ENCODE results near the gene CYB5R2. TPM values are rescaled to one million over a fixed set of nuclear protein-coding genes. Genes with fewer than 3 reads are reported as not detected.

Gene CYB5R2
- polyA plus RNA-seq, 1 experiment = 7.3 TPM

DNA sequence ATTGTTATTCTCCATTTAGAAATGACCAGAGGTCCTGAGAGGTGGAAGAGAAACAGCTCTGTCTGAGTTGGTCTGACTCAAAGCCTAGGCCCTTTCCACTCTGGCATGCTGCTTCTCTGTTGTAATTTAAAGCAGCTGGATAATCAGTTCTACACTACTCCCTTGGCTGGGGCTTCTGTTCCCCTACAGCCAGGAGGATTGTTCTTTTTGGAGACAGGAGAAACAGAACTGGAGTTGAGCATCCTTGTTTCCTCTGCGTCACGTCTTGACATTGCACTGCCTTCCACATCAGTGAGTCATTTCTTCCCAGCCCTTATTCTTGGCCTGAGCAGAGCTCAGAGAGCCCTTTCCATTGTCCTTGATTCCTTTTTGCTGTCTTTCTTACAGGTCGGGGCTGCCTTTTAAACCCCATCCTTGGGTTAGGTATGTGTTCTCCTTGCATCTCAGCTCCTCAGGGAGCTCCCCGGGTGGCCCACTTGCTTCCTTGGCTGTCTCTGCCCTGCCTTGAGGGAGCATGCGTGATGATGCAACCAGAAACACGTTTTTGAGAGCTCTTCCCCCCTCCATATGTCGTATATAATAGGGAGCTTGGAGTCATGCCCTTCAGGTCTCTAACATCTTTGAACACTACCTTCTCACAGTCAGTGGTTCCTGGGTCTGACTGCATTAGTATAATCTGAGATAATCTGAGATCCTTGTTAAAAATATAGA is 35.7 kb downstream of the CYB5R2 start:
- POLR2A ChIA-PET = no interaction called here
- CTCF ChIA-PET = interaction anchor here (1.3 to 2.8 kb wide), 2 partner anchors 19 to 66 kb away, joined by 4 to 12 read pairs; no protein-coding TSS in a partner anchor
- Histone ChIP-seq H3K27me3 (ENCODE audit: control insufficient read depth, insufficient read depth, low read length) (no peaks in the 10 kb centered on the region), H3K4me3 (ENCODE audit: low read depth, low read length) (no peak overlapping the region), H3K9me3 (ENCODE audit: control insufficient read depth, insufficient read depth, low read length) (no peaks in the 10 kb centered on the region), H3K27ac (ENCODE audit: low read depth, low read length) (peak overlapping the region; percentile 73)
- DNase-seq (ENCODE audit: low read depth, low spot score) = no peak
- TF ChIP-seq, protein P1, sequence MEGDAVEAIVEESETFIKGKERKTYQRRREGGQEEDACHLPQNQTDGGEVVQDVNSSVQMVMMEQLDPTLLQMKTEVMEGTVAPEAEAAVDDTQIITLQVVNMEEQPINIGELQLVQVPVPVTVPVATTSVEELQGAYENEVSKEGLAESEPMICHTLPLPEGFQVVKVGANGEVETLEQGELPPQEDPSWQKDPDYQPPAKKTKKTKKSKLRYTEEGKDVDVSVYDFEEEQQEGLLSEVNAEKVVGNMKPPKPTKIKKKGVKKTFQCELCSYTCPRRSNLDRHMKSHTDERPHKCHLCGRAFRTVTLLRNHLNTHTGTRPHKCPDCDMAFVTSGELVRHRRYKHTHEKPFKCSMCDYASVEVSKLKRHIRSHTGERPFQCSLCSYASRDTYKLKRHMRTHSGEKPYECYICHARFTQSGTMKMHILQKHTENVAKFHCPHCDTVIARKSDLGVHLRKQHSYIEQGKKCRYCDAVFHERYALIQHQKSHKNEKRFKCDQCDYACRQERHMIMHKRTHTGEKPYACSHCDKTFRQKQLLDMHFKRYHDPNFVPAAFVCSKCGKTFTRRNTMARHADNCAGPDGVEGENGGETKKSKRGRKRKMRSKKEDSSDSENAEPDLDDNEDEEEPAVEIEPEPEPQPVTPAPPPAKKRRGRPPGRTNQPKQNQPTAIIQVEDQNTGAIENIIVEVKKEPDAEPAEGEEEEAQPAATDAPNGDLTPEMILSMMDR (IDR thresholded peaks at IDR 0.05; ENCODE audit: low read depth, low read length) = no peak

DNA sequence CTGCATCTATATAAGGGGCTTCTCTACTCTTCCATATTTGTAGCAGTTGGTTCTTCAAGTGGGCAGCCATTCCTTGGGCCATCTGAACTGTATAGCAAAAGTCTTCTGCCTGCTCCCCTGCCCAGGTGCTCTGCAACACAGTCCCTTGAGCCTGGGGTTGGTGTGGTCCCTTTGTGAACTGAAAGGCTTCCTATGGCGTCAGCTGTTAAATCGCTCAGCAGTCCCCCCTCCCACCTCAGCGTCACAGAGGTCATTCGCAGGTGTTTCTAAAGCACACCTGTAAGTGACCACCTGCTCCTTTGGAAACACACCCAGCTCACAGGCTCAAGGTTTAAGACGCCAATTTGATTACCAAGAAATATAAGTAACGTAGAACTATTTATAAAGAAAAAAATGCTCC is 37.0 kb downstream of the CYB5R2 start:
- POLR2A ChIA-PET = no interaction called here
- no peak overlapping the region for H3K27ac ChIP-seq (ENCODE audit: low read depth, low read length)
- H3K4me3 ChIP-seq (ENCODE audit: low read depth, low read length) = no peak overlapping the region
- H3K9me3 ChIP-seq (ENCODE audit: control insufficient read depth, insufficient read depth, low read length) = no peaks in the 10 kb centered on the region
- TF ChIP-seq, protein P1 (IDR thresholded peaks at IDR 0.05; ENCODE audit: low read depth, low read length) = no peak
- CTCF ChIA-PET = interaction anchor here (0.6 to 1.9 kb wide), 2 partner anchors 21 to 31 kb away, joined by 4 to 5 read pairs; no protein-coding TSS in a partner anchor
- DNase-seq (ENCODE audit: low read depth, low spot score) = no peak
- H3K27me3 ChIP-seq (ENCODE audit: control insufficient read depth, insufficient read depth, low read length) = no peaks in the 10 kb centered on the region

DNA sequence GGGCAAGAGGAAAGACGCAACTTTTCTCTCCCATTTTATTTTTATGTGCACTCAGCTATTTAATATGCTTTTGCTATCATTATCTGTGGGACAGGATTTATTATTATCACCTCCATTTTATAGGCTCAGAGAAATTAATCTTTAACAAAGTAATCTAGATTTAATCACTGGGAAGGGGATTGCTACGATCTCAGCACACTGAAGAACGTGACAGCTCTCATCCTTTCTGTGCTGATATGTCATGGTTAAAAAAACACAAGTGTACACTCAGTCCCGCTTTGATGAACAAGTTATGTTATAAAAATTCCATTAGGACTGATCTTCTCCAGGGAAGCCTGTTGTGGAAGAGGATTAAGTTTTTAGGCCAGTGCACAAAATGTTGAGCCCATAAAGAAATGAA is 37.6 kb downstream of the CYB5R2 start:
- Histone ChIP-seq H3K4me3 (ENCODE audit: low read depth, low read length) (no peak overlapping the region), H3K27ac (ENCODE audit: low read depth, low read length) (no peak overlapping the region), H3K27me3 (ENCODE audit: control insufficient read depth, insufficient read depth, low read length) (no peaks in the 10 kb centered on the region), H3K9me3 (ENCODE audit: control insufficient read depth, insufficient read depth, low read length) (no peaks in the 10 kb centered on the region)
- no peak for DNase-seq (ENCODE audit: low read depth, low spot score)
- POLR2A ChIA-PET = no interaction called here
- TF ChIP-seq, protein P1 (IDR thresholded peaks at IDR 0.05; ENCODE audit: low read depth, low read length) = no peak
- CTCF ChIA-PET = interaction anchor here (1.9 kb wide), 1 partner anchor 31 kb away, joined by 4 read pairs; no protein-coding TSS in a partner anchor

DNA sequence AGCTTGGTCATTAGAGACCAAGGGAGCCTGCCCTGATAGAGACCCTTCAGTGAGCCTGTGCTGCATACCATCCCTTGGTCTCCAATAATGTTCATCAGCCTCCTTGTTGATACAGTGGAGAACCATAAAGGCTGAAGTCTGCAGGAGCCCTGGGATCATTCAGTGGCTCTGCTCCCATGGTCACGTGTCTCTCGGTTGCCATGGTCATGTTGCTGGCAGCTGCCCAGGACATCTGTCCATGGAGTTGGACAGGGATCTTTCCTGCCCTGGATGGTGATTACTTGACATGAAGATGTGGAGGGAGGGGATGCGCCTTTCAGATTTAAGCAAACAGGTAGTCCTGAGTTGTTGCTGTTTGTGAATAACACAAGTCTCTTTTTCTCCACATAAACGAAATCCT is 38.2 kb downstream of the CYB5R2 start:
- DNase-seq (ENCODE audit: low read depth, low spot score) = no peak

DNA sequence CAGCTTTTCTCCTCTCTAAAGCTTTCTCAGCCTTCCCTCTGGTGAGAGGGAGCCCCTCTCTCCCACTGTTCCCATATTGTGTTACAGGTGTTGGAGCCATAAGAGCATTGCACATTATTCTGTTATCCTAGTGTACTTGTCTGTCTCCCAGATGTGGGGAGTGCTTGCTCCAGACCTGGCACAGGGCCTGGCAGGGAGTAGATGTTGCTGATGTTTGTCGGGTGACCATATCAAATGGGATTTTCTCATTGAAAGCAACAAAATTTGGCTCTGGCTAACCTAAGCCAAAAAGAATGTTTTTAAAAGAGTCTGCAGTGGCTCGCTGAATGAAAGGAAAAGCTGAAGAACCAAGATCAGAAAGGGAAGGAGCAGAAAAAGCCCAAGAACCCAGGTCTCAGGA is 41.1 kb downstream of the CYB5R2 start:
- Histone ChIP-seq H3K4me3 (ENCODE audit: low read depth, low read length) (no peak overlapping the region), H3K27me3 (ENCODE audit: control insufficient read depth, insufficient read depth, low read length) (no peaks in the 10 kb centered on the region), H3K27ac (ENCODE audit: low read depth, low read length) (no peak overlapping the region), H3K9me3 (ENCODE audit: control insufficient read depth, insufficient read depth, low read length) (no peaks in the 10 kb centered on the region)
- POLR2A ChIA-PET = no interaction called here
- CTCF ChIA-PET = no interaction called here
- TF ChIP-seq, protein P1 (IDR thresholded peaks at IDR 0.05; ENCODE audit: low read depth, low read length) = no peak
- no peak for DNase-seq (ENCODE audit: low read depth, low spot score)

More for the DNA sequence above, 38.2 kb downstream of the CYB5R2 start:
- H3K9me3 ChIP-seq (ENCODE audit: control insufficient read depth, insufficient read depth, low read length) = no peaks in the 10 kb centered on the region
- H3K27me3 ChIP-seq (ENCODE audit: control insufficient read depth, insufficient read depth, low read length) = no peaks in the 10 kb centered on the region
- no peak overlapping the region for H3K4me3 ChIP-seq (ENCODE audit: low read depth, low read length)
- ChIA-PET POLR2A (no interaction called here), CTCF (interaction anchor here (1.9 kb wide), 1 partner anchor 32 kb away, joined by 4 read pairs; no protein-coding TSS in a partner anchor)
- TF ChIP-seq, protein P1 (IDR thresholded peaks at IDR 0.05; ENCODE audit: low read depth, low read length) = no peak
- H3K27ac ChIP-seq (ENCODE audit: low read depth, low read length) = no peak overlapping the region

Measured in AG04450 (cell line).